Heart left ventricle (tissue), 16 donors: Measurements from ENCODE around the gene FIP1L1. TPM values are rescaled to one million over a fixed set of nuclear protein-coding genes. Genes with fewer than 3 reads are reported as not detected.

Experiments
- ATAC-seq, 4 donors: fragments of 200-7000 bp; cut with Tn5 transposase; one replicate each; pipeline ENCODE4 v1.9.1; 2020 to 2022; ENCODE audit warnings: moderate library complexity in 4 of 4, mild to moderate bottlenecking in 3 of 4, moderate number of reproducible peaks in 1 of 4
- DNase-seq, 5 donors: peaks; one replicate each; pipeline ENCODE4 v3.0.0-alpha.2; 2020
- H3K27ac ChIP-seq, 12 donors: fragments of 200-600 bp; sonication (generic) in 4 of 12; one replicate each; pipeline versions ENCODE4 v1.5.0 to v1.8.0; 2016 to 2022; ENCODE audit warnings: mild to moderate bottlenecking in 2 of 12
- H3K27me3 ChIP-seq, 9 donors: fragments of 200-600 bp; sonication (generic) in 2 of 9; one replicate each; pipeline versions ENCODE4 v1.5.1 to v1.8.0; 2016 to 2022; ENCODE audit warnings: mild to moderate bottlenecking in 3 of 9
- H3K36me3 ChIP-seq, 9 donors: fragments of 200-600 bp; sonication (generic) in 2 of 9; one replicate each; pipeline versions ENCODE4 v1.5.0 to v1.8.0; 2018 to 2022; ENCODE audit warnings: mild to moderate bottlenecking in 2 of 9
- H3K4me1 ChIP-seq, 12 donors: fragments of 200-600 bp; sonication (generic) in 4 of 12; one replicate each; pipeline versions ENCODE4 v1.5.0 to v1.8.0; 2016 to 2022; ENCODE audit warnings: mild to moderate bottlenecking in 3 of 12
- H3K4me3 ChIP-seq, 12 donors: fragments of 200-600 bp; sonication (generic) in 4 of 12; one replicate each; pipeline versions ENCODE4 v1.5.0 to v1.8.0; 2017 to 2022; ENCODE audit warnings: mild to moderate bottlenecking in 9 of 12, moderate library complexity in 4 of 12
- H3K9me3 ChIP-seq, 12 donors: fragments of 200-600 bp; sonication (generic) in 4 of 12; one replicate each; pipeline versions ENCODE4 v1.5.0 to v1.8.0; 2016 to 2022; ENCODE audit warnings: mild to moderate bottlenecking in 1 of 12
- CTCF ChIP-seq, 12 donors: fragments of 200-600 bp; sonication (generic) in 4 of 12; IDR thresholded peaks; one replicate each; pipeline versions ENCODE4 v1.5.0 to v1.8.0; 2018 to 2022; ENCODE audit warnings: antibody characterized with exemption in 12 of 12, mild to moderate bottlenecking in 5 of 12
- POLR2A ChIP-seq, 2 donors: fragments of 450-650 bp; IDR thresholded peaks; one replicate each; pipeline ENCODE4 v1.6.1; 2017; ENCODE audit warnings: antibody characterized with exemption in 2 of 2, mild to moderate bottlenecking in 2 of 2, moderate library complexity in 2 of 2
- WGBS, 4 donors: extraction: QIAGEN DNeasy Blood & Tissue Kit in 2 of 4; methylation state at CpG; one replicate each; pipeline versions ENCODE4 v1.1.5 to v1.1.7; 2013 to 2018; 5-methylcytosine and 5-hydroxymethylcytosine counted together
- intact Hi-C, 10 donors: fragments of 100-400 bp; cut with DNase I; formaldehyde crosslinking; loops; one replicate each; pipeline versions ENCODE4 v1.11.1 to v1.14.2; 2022
- polyA plus RNA-seq, 2 donors: library from polyadenylated mRNA; stranded (reverse); fragments of 200-250 nt; gene quantifications; one replicate each; pipeline ENCODE4 v1.2.3, GENCODE V29; 2013
- total RNA-seq, 9 donors: library from RNA; depleted of rRNA in 2 of 9; stranded (reverse); fragments of >200 nt in 2 of 9; fragmentation: NEBNext Ultra II Directional in 3 of 9; extraction: Animal tissue kit (Norgen Biotek cat#: 25700) in 3 of 9; gene quantifications; one replicate each; pipeline versions ENCODE4 v1.1.0 to v1.2.4, GENCODE V29; 2016 to 2023
- donor health status: ischemic (EF 13 %, LVEDD 7.1; RV severe dilation, severe dysfunction).
- donor health status: healthy with polysubstance abuse.
- donor health status: DM: no; HTN: yes; CAD: no.
- donor health status: DM: no; HTN: no; CAD: no.
- donor health status: ischemic (EF 25% LVEDD 6.9; RV normal size, moderate dysfunction).
- donor health status: ischemic (EF 25% LVEDD 5.7; RV mildly dilated, moderate dysfunction).
- donor health status: healthy.
- donor health status: DM: yes; HTN: yes; CAD: no.
- donor health status: ischemic (EF 35%, LVEDD 5.7; RV mildly dilated, moderate dysfunction).
- donor health status: nonischemic (EF 11% LVEDD 7.7; RV severe dilation, severe dysfunction).
- donor health status: DM: yes; HTN: yes; CAD: no.
- donor health status: PGD.
- donor health status: ischemic (EF 29% LVEDD 5.4; RV normal size, mild dysfunction).
- donor health status: nonischemic (EF 23%, LVEDD 6.1; RV moderate dilation, normal function).

FIP1L1 gene
- total and polyA plus RNA-seq, 11 donors: 23.5 to 46.2 (median 32.8) TPM

- H3K27me3 ChIP-seq: no peaks in the 10 kb centered on the region
- peaks cover 0 to 3% (median 0%) of the 10 kb centered on the region in 12 donors for H3K4me1 ChIP-seq
- no peaks in the 10 kb centered on the region for H3K9me3 ChIP-seq
- DNase-seq: no peak
- no peak for ATAC-seq
- peaks cover 0 to 20% (median 14%) of the 10 kb centered on the region in 9 donors for H3K36me3 ChIP-seq
- no peak overlapping the region for H3K4me3 ChIP-seq
- intact Hi-C loops: no loop called here
- no peak for TF ChIP-seq CTCF (IDR thresholded peaks at IDR 0.05)
- no peak for TF ChIP-seq POLR2A (IDR thresholded peaks at IDR 0.05)
- H3K27ac ChIP-seq: no peak overlapping the region
Measured at GRCh38 chr4:53355930-53356521, 21.4 kb upstream of the FIP1L1 start.

- H3K4me1 ChIP-seq: peaks cover 0 to 43% (median 15%) of the 10 kb centered on the region in 12 donors
- DNase-seq (no peak), ATAC-seq (no peak)
- H3K4me3 ChIP-seq: no peak overlapping the region
- H3K27me3 ChIP-seq: no peaks in the 10 kb centered on the region
- TF ChIP-seq POLR2A (IDR thresholded peaks at IDR 0.05): no peak
- TF ChIP-seq CTCF (IDR thresholded peaks at IDR 0.05): no peak
- 82 to 88% (median 86%) methylated on average over 3 of the region's 3 CpGs for WGBS, 4 donors
- peaks cover 0 to 8% (median 0%) of the 10 kb centered on the region in 9 donors for H3K36me3 ChIP-seq
- H3K27ac ChIP-seq: no peak overlapping the region
- intact Hi-C loops: loop anchor here in 1 of 10 donors (10.0 kb wide), 1 partner anchor 347 kb away; no protein-coding TSS in a partner anchor
- H3K9me3 ChIP-seq: no peaks in the 10 kb centered on the region
Measured at GRCh38 chr4:53361451-53361850, 16.0 kb upstream of the FIP1L1 start.

- H3K4me1 ChIP-seq: peaks cover 0 to 47% (median 18%) of the 10 kb centered on the region in 12 donors
- intact Hi-C loops: loop anchor here in 1 of 10 donors (10.0 kb wide), 1 partner anchor 347 kb away; no protein-coding TSS in a partner anchor
- H3K27me3 ChIP-seq: no peaks in the 10 kb centered on the region
- WGBS, 4 donors: 91 to 96% (median 93%) methylated on average over 1 of the region's 1 CpG
- H3K27ac ChIP-seq: no peak overlapping the region
- TF ChIP-seq POLR2A (IDR thresholded peaks at IDR 0.05) (no peak), CTCF (IDR thresholded peaks at IDR 0.05) (no peak)
- DNase-seq (no peak), ATAC-seq (no peak)
- H3K4me3 ChIP-seq: no peak overlapping the region
- peaks cover 0 to 8% (median 0%) of the 10 kb centered on the region in 9 donors for H3K36me3 ChIP-seq
- no peaks in the 10 kb centered on the region for H3K9me3 ChIP-seq
Measured at GRCh38 chr4:53362093-53362492, 15.3 kb upstream of the FIP1L1 start.

- peak overlapping the region in 10 of 12 donors; percentile 60 to 99 (median 88) for H3K4me3 ChIP-seq
- no peak for ATAC-seq
- peaks cover 0 to 47% (median 18%) of the 10 kb centered on the region in 12 donors for H3K4me1 ChIP-seq
- no peak for TF ChIP-seq POLR2A (IDR thresholded peaks at IDR 0.05)
- TF ChIP-seq CTCF (IDR thresholded peaks at IDR 0.05): no peak
- WGBS, 4 donors: 44 to 51% (median 47%) methylated on average over 3 of the region's 3 CpGs
- H3K9me3 ChIP-seq: no peaks in the 10 kb centered on the region
- H3K27me3 ChIP-seq: peaks cover 0 to 6% (median 0%) of the 10 kb centered on the region in 9 donors
- no peak overlapping the region for H3K27ac ChIP-seq
- H3K36me3 ChIP-seq: peaks cover 0 to 8% (median 0%) of the 10 kb centered on the region in 9 donors
- intact Hi-C loops: loop anchor here in 1 of 10 donors (10.0 kb wide), 1 partner anchor 350 kb away; no protein-coding TSS in a partner anchor
- no peak for DNase-seq
Measured at GRCh38 chr4:53364624-53365023, 12.8 kb upstream of the FIP1L1 start.
